IPS-NIHi7 (cell line): ENCODE measurements around the gene SLC35B4.
A peak's percentile ranks its signal among the peaks of the same experiment; 100 is the strongest.

Experiments
- DNase-seq: peaks from one replicate; pipeline ENCODE4 v3.0.0; 2012; ENCODE audit warnings: mixed read lengths; ENCODE audit errors: extremely low spot score

SLC35B4 gene, protein sequence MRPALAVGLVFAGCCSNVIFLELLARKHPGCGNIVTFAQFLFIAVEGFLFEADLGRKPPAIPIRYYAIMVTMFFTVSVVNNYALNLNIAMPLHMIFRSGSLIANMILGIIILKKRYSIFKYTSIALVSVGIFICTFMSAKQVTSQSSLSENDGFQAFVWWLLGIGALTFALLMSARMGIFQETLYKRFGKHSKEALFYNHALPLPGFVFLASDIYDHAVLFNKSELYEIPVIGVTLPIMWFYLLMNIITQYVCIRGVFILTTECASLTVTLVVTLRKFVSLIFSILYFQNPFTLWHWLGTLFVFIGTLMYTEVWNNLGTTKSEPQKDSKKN

DNA sequence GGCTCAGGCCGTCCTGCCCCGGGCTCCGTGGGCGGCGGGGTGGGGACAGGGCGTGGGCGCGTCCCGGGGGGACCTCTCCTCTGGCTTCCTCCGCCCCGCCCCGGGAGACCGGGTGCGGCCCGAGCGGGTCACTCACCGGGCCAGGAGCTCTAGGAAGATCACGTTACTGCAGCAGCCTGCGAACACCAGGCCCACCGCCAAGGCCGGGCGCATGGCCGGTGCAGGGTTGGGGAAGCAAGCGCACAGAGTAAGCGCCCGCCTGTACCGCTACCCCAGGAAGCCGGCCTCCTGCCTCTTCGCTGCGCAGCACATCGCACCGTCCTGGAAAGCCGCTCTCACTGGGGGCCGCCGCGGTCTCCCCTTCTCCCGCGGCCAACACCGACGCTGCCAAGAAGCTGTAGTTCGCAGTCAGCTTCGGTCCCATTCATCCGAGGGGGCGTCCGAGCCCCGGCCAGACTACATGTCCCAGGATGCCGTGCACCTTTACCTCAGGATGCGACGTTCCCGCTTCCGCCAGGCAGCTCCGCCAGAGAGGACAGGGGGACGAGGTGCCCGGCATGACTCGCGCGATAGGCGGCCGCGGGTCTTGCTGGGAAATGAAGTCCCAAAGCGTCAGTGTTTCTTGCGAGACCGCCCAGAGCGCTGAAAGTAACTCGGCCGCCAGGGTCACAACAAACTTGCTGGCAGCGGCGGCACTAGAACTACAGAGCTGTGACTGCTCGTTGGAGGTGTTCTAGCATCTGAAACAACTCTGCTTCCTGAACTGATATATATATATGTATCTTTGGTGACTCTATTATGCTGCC, at the start of gene SLC35B4:
Gene SLC35B4, minus strand, starts transcription at position 392 of the 806 bp plus-strand sequence. Its CDS starts 179 bp downstream, at position 213.
- peak; percentile 99 for DNase-seq

DNA sequence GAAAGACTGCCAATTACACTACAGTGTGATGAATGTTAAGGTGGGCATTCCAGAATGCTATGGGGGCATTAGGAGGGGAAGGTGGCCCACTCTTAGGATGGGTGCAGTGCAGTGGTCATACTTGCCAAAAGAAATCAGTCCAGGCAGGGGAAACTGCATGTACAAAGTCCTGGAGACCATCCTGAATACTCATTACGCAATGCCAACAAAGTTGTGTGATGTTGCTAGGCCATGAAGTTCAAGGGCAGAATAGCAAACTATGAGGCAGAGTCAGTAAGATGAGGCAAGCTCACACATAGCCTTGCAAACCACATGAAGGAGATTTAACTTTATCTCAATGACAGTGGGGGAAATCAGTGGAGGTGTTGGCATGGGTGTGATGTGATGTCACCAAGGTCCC, 49.8 kb upstream of the SLC35B4 start:
- no peak for DNase-seq

DNA sequence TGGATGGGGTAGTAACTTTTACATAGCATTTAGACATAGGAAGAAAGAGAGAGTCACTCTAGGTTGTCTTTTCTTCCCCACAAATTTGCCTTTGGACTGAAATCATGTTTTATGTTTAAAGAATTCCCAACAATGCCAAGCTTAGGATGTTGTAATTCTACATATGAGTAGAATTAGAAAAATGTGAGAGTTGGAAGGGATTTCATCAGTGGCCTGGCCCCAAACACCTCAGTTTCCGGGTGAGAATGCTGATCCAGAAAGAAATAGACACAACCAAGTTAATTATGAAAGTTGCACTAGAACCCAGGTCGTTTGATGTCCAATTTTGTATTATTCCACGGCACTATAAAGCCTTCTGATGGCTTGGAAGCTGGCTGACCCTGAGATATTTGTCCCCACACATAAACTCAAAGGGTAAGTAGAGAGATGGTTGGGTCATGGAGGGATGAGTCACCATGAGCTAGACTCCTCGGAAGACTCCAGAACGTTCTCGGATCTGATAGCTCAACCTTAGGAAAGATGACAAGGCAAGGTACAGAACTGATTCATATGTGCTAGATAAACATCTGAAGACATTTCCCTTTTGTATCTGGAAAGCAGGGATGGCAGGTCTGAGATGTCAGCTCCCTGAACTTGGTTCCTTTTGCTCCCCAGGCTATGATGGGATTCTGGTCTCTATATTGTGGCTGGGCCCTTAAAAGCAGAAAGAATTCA, 48.8 kb upstream of the SLC35B4 start:
- DNase-seq, result no peak

DNA sequence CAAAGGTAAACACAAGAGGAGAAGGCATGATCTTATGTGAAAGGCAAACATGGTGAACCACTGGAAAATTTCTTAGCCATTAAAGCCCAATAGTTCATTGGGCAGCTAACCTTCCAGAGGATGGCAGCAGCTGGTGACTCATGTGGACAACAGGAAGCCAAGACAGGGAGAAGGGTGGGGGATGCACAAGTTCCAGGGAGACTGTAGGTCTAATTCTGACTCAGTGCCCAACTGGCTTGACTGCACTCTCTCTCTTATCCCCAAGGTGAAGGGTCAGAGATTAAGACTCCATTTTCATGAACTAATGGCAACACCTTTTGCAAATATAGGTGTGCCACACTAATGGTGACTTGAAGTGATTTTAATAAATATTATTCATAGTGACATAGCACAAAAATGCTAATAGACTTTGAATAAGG, 47.9 kb upstream of the SLC35B4 start:
- no peak for DNase-seq

DNA sequence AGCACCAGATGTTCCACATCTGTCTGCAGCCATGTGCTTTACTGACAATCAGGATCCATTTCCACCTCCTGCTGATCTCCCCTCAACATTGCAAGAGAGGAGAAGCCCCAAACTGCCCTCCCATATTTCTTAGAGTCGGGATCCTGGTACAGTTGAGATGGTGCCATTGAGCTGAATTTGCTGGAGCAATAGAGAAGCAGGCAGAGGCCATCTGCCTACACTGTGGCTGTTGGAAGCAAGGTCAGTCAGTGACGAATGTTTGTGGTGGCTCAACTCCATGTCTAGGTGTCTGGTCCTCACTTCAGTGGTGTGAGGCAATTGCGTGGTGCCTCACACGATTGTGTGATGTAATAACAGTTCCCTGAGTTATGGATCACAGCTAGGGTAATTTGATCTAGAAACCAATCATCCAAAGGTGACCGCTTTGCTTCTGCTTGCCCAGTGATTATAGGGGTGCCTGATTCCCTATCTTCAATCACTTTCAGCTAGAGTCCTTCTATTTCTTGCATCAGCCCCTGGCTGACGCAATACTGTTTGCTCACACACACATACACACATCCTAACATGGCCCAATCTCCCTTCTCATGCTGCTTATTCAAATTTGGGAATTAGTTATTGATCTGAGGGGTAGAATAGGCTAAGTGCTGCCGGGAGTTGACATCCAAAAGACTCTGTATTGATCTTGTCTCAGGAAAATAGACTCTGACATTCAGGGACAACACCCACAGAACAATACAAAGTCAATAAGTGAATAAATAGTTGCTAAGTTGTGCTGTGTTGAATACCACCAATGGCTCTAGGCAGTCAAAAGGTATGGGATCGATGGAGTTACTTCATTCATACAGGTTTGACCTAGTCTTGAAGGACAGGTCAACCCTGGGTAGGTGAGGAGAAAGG, 46.1 kb upstream of the SLC35B4 start:
- DNase-seq, result no peak

DNA sequence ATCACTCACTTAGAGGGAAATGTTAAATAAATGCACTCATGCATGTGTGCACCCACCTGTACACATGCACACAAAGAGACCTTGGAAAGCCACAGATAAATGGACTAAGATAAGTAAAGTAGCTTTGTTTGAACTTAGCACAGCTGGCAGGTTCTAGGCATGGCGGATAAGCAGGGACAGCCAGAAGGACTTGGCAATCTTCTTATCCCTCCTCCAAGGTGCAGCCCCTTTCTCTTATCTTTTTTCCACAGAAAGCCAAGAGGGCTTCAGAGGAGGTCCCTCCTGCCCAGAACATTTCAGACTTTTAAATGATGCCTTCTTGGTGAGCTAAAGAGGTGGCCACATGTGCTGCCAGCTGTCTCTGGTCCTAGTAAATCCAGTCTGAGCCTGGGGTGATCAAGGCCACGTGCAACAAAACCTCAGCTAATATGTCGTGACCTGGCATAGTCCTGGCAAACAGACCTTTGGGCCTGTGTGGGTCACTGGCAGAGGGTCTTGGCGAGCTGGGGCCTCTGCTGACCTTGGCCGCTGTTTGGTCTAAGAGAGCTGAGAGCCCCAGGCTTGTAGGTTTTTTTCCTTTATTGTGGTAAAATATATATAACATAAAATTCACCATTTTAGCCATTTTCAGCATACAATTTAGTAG, 43.2 kb upstream of the SLC35B4 start:
- no peak for DNase-seq

DNA sequence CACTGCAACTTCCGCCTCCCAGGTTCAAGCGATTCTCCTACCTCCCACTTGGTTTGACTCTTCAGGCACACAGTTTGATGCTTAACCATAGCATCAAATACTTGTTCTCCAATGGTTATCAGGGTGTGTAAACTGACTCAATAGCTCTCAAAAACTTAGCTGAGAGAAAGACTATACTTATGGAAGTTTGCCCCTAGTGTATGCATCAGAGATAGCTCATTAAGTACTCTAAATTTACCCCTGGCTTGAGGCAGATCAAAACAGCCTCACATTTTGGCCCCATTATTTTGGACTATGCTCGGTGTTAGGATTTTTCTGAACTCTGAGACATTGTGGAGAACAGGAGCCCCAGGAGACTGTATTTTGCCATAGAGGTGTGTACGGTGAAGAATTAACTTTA, 40.8 kb upstream of the SLC35B4 start:
- DNase-seq, result no peak

DNA sequence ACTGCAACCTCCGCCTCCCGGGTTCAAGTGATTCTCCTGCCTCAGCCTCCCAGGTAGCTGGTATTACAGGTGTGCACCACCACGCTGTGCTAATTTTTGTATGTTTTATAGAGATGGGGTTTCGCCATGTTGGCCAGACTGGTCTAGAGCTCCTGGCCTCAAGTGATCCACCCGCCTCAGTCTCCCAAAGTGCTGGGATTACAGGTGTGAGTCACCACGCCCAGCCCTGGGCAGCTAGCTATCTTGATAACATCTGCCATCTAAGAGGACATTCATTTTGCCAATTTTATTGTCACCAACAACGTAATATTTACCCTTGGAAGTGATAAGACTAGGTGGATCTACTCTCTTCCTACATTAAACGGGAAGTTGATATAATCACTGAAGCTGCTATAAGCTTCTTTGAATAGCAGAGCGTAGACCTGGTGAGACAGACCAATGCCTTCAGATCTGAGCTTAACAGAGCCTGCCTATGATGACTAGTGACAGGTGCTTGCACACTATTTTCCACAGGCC, 39.7 kb upstream of the SLC35B4 start:
- DNase-seq, result no peak

DNA sequence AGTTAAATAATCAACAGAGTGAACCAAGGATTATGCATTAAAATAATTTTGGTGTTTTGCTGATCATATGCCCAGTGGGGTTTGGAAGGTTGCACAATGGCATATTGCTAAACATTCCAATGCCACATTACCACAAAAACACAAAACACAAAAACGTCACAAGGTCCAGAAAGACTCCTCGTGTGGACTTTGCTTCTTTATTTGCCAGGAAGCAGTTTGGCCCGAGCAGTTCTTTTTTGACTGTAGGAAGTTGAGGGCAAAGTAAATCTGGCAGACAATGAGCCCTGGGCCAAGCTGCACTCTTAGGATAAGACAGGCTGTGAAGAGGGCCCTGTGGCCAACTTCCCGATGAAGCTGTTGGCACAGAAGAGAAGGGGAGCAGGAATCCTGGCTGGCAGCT, 39.2 kb upstream of the SLC35B4 start:
- no peak for DNase-seq

DNA sequence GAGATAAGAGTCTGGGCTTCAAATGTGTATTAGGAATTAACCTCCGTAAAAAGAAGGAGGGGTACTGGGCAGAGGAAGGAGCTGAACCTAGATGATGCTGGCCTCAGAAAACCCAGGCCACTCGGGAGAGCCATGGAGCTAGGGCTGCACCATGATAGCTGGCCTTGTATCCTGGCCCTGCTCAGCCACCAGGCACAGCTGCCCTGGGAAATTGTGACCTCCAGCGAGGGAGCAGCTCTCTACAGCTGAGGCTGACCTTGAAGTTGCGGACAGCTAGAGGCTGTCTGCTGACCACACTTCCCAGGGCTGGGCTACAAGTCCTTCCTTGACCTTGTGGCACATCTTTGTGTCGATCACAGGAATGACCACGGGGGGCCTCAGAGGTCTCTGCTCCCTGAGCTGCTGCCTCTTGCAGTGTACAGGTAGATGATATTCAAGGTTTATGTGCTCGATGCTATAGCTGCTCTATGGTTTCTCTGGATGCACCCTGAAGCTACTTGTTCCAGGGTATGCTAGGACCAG, 38.3 kb upstream of the SLC35B4 start:
- DNase-seq, result no peak

DNA sequence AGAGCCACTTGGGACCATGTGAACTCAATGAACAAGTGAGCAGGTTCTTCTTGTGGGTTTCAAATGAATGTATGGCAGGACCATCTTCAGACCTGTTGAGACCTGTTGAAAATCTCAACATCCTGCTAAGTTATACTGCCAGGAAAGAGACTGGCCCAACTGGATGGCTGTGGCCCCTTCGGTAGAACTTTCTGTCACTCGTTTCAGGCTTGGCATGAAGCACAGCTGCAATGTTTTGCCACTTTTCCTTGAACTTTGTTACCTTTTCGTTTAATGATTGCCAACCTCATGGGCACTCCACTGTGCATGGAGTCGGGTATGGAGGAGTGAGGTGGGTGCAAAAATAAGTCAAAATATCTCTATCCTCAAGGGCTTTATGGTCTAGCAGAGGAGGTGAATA, 36.7 kb upstream of the SLC35B4 start:
- no peak for DNase-seq

DNA sequence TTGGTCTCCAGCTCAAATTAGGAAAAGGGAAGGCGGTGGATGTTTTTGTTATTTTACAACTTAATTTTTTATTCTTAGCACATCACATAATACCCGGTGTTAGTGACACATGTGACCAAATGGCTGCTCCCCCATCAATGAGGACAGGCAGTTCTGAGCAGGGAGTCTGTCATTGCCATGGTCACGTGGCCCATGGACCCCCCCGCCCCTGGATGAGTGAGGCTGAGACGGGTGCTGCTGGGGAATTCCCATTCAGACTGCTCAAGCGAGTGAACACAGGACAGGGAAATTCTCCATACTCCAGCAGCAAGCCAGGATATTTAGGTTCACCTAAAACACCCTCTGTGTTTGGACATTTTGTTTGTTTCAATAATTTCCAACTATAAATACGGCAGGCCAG, 34.7 kb upstream of the SLC35B4 start:
- peak; percentile 28 for DNase-seq

DNA sequence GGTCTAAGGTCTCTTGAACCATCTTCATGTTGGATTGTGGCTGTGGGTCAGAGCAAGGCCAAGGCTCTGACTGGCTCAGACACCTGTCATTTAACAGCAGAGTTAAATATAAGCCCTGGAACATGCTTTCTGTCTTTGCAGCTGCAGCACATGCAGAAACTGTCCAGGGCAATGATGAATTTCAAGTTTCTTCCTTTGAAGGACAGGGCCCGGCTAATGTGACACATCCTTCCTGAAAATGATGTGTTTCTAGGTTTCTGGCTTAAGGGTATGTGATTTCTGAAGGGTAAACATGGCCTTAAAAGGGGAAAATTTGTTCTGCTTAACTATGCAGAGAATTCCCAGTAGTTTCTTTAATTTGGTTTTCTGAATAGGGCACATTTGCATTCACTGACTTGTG, 34.0 kb upstream of the SLC35B4 start:
- no peak for DNase-seq

DNA sequence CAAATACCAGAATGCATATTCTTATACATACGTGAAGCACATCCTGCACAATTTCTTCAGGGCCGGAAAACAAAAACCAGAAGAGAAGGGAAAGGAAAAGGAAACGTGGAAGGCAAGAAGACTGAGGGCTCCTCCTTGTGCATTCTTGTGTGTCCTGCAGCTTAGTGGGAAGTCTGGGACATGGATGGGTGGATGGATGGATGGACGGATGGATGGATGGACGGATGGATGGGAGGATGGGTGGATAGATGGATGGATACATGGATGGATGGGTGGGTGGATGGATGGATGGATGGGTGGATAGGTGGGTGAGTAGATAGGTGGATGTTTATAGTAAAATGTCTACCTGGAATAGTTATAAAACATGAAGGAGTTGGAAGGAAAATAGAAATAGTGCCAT, 30.8 kb upstream of the SLC35B4 start:
- DNase-seq, result no peak

DNA sequence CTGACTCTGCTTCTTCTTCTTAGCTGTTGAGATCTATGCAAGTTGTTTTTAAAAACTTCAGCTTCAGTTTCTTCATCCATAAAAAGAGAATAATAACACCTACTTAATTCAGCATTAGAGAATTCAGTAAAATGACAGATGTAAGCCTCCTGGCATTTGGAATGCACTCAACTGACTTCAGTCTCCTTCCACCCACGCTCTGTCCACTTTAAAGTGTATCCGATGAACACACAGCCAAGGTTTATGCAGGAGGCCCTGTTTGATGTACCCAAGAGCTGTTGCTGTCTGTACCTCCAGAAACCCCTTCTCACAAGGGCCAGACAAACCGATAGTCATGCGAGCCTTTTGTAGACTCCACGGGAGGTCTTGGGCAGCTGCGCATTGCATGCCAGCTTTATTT, 27.1 kb upstream of the SLC35B4 start:
- DNase-seq, result no peak

DNA sequence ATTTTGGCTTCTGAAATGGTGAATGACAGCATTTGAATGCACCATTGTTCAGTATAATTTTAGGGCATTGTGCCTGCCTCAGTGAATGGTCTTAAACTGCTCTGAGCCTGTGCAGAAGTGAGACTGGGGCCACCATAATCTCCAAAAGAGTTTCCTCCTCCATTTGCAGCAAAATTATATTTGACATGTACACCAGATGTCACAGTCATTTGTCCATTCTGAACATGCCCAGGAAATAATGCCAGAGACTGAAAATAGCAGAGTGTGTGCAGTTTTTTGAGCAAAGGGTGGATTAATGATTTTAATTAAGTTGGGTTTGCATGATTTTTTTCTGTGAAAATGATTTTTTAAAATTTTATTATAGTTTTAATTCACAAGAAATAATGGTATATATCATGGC, 26.4 kb upstream of the SLC35B4 start:
- DNase-seq, result no peak

DNA sequence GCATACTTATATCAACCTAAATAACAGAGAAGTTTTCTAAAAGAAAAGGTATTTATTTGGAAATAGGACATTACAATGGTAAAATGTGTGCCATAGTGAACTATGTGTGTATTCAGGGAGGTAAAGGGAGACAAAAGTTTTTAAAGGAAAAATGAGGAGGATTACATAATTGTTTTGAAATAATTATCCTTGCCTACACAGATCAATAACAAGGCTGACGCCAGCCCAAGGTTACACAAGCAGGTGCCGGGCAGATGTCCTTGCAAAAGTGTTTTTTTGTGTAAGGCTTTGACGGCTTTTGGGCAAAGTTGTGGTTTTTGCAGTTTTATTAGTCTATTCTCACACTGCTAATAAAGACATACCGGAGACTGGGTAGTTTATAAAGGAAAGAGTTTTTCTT, 22.7 kb upstream of the SLC35B4 start:
- DNase-seq, result no peak

DNA sequence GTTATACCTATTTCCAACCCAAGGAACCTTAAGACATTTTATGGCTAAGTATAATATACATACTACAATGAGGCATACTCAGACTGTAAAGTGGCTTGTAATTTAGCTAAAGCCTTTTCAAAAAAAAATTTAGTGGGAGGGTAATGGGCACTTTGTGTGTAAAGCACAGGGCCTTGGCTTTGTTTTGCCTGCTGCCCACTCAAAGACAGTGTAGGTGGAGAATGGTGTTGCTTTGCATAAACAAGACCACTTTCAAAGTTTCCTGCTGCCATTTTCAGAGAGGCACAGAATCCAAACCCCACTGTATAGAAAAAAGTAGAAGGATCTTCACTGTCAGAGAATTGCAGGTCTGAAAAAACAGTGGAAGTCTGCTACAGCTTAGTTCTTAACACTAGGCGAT, 21.2 kb upstream of the SLC35B4 start:
- DNase-seq, result no peak

DNA sequence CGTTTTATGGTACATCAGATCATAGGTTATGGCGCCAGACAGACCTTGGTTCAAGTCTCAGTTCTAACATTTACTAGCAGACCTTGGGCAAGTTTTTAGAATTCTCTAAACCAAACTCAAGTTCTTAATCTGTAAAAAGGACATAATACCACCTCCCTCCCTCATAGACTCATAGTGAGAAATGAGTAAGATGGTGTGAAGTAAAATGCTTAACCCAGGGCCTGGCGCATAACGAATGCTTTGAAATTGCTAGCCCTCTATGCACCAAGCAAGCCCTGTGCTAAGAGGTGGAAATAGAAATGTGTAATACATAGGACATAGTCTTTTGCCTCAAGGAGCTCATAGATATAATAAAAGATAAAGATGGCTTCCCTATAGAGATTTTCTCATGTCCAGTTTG, 17.7 kb upstream of the SLC35B4 start:
- no peak for DNase-seq

DNA sequence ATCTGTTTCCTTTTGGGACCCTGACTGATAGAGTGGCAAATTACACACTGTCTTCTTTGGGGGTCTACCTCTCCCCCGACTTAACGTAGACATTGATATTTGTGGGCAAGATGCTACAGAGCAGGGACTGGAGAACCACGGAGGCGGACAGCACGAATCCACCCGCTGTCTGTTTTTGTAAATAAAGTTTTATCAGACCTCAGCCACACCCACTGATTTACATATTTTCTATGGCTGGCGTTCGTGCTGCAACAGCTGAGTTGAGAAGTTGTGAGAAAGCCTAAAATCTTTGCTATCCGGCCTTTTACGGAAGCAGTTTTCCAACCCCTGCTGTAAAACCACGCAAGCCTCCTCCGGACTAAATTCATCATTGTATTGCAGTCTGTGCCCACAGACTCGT, 17.2 kb upstream of the SLC35B4 start:
- DNase-seq, result no peak

DNA sequence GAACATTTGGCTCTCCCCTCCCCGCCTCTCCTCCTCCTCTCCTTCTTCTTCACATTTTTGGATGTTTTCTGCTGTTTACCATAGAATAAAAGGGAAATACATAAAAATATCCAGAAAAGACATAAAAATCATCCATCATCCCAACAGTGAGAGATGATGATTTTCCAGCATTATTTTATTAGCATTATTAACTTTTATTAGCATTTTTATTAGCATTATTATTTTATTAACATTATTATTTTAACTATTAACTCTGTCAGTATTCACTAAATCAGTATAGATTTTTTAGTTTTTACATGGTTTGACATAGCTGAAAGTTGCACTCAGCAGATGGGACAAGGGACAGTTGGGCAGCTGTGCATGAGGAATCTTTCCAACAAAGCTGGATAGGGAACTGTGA, 16.2 kb upstream of the SLC35B4 start:
- DNase-seq, result no peak
